K562 (cell line): ENCODE results near the gene SIRT7. TPM values are rescaled to one million over a fixed set of nuclear protein-coding genes. Genes with fewer than 3 reads are reported as not detected.

Source experiments
- ESRRA ChIP-seq: fragments of 450-650 bp; IDR thresholded peaks from 2 replicates; pipeline ENCODE4 v1.6.1; 2014; ENCODE audit warnings: low read depth, mild to moderate bottlenecking, moderate library complexity, borderline replicate concordance
- ETV5 ChIP-seq: sonication (generic); formaldehyde crosslinking; IDR thresholded peaks from 2 replicates; pipeline ENCODE4 v1.4.0; 2020; ENCODE audit warnings: low read depth, mild to moderate bottlenecking, missing genetic modification reagents
- GATAD2B ChIP-seq: fragments of 450-650 bp; IDR thresholded peaks from 2 replicates; pipeline ENCODE4 v1.6.1; 2017; ENCODE audit warnings: mild to moderate bottlenecking, borderline replicate concordance
- KLF1 ChIP-seq: fragments of 450-650 bp; IDR thresholded peaks from 2 replicates; pipeline ENCODE4 v1.6.1; 2016; ENCODE audit warnings: missing genetic modification characterization, missing compliant biosample characterization
- MECOM ChIP-seq: fragments of 250-450 bp; sonication (Bioruptor Pico); IDR thresholded peaks from 2 replicates; pipeline ENCODE4 v1.8.0; 2022; ENCODE audit warnings: inconsistent platforms
- NFRKB ChIP-seq: fragments of 450-650 bp; IDR thresholded peaks from 2 replicates; pipeline ENCODE4 v1.6.1; 2016; ENCODE audit warnings: low read depth
- PHF20 ChIP-seq: fragments of 450-650 bp; IDR thresholded peaks from 2 replicates; pipeline ENCODE4 v1.6.1; 2018; ENCODE audit not compliant: partially characterized antibody
- SREBF2 ChIP-seq: sonication (generic); formaldehyde crosslinking; IDR thresholded peaks from 2 replicates; pipeline ENCODE4 v1.4.0; 2020; ENCODE audit warnings: mild to moderate bottlenecking, missing genetic modification reagents
- ZEB2 ChIP-seq: fragments of 450-650 bp; IDR thresholded peaks from 2 replicates; pipeline ENCODE4 v1.6.1; 2016
- ZNF212 ChIP-seq: fragments of 450-650 bp; formaldehyde crosslinking; IDR thresholded peaks from 2 replicates; pipeline ENCODE4 v1.4.0; 2020; ENCODE audit warnings: mild to moderate bottlenecking
- ZZZ3 ChIP-seq: fragments of 450-650 bp; IDR thresholded peaks from 2 replicates; pipeline ENCODE4 v1.6.1; 2016; ENCODE audit warnings: antibody characterized with exemption, mild to moderate bottlenecking, moderate library complexity
- polyA plus RNA-seq, 8 experiments: library from polyadenylated mRNA; depleted of rRNA in 4 of 8; stranded (reverse) in 5 of 8; unstranded in 3 of 8; fragments of >200 nt; fragmentation: Nextera tagmentation in 2 of 8; fragmentation: Illumina TruSeq in 1 of 8; extraction: Ambion mirVana in 2 of 8; extraction: Trizol in 1 of 8; gene quantifications; 2 replicates each; pipeline versions ENCODE4 v1.2.1 to v1.2.3, GENCODE V29; 2011 to 2014; ENCODE audit warnings: inconsistent platforms in 1 of 8, missing spikeins in 1 of 8
- total RNA-seq, 7 experiments: library from RNA; depleted of rRNA in 6 of 7; stranded (reverse); fragments of >200 nt in 6 of 7; fragmentation: Illumina TruSeq in 2 of 7; extraction: Trizol in 2 of 7; gene quantifications; 2 replicates each; pipeline versions ENCODE4 v1.2.1 to v1.2.3, GENCODE V29; 2011 to 2021; ENCODE audit warnings: low replicate concordance in 1 of 7
- TF ChIP-seq, protein P1 (sequence below): IDR thresholded peaks from 3 replicates; pipeline ENCODE4 v1.6.1; 2011; ENCODE audit warnings: borderline replicate concordance, mild to moderate bottlenecking; ENCODE audit not compliant: insufficient read length, insufficient read depth
- TF ChIP-seq, protein P2 (sequence below): sonication (generic); formaldehyde crosslinking; IDR thresholded peaks from 2 replicates; pipeline ENCODE4 v1.5.0; 2020; ENCODE audit warnings: missing genetic modification reagents
- TF ChIP-seq, protein P3 (sequence below): sonication (generic); formaldehyde crosslinking; IDR thresholded peaks from 2 replicates; pipeline ENCODE4 v1.9.0; 2022; ENCODE audit warnings: mild to moderate bottlenecking, missing genetic modification reagents
- TF ChIP-seq, protein P4 (sequence below): fragments of 450-650 bp; IDR thresholded peaks from 2 replicates; pipeline ENCODE4 v1.7.0; 2016; ENCODE audit warnings: borderline replicate concordance
- TF ChIP-seq, protein P5 (sequence below), 2 experiments: fragments of 450-650 bp; conservative IDR thresholded peaks; 2 replicates each; pipeline ENCODE4 v1.6.1; 2017; ENCODE audit warnings: mild to moderate bottlenecking in 2 of 2, moderate library complexity in 2 of 2
- TF ChIP-seq, protein P6 (sequence below), 3 experiments: fragments of 200-800 bp in 1 of 3; sonication (Bioruptor generic) in 1 of 3; sonication (generic) in 1 of 3; formaldehyde crosslinking in 1 of 3; IDR thresholded peaks; 2 replicates each; pipeline versions ENCODE4 v1.6.1 to v1.8.0; 2016 to 2022; ENCODE audit warnings: mild to moderate bottlenecking in 2 of 3, missing compliant biosample characterization in 2 of 3, missing genetic modification characterization in 2 of 3, missing genetic modification reagents in 1 of 3

Gene SIRT7
- total and polyA plus RNA-seq, 9 of the 15 experiments (the other 6 are each of a cell fraction or from before 2014, with no cell fraction given) = 1.6 to 54.8 (median 20.3) TPM

DNA sequence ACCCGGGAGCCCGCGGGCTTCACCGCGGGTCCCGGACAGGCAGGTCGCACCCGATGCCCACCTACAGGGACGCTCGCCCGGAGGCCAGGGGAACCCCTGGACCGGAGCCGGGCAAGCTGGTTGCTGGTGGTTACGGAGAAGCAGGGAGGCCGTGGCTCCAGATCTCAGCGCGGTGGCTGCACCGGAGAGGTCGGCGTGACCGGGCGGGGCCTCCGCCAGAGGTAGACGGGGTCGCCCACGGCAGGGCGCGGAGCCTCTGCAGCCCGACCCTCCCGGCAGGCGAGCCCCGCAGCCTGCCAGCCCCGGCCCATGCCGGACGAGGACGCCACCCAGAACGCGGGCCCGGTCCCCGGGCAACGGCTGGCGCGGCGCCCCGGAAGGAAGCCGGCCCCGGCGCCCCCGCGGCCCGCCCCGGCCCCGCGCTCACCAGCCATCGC lies 7.1 kb downstream of the SIRT7 start (continued):
- no peak for TF ChIP-seq MECOM (CRISPR knock-in tag)
- no peak for TF ChIP-seq ZZZ3
- TF ChIP-seq SREBF2 (CRISPR knock-in tag) = no peak
- no peak for TF ChIP-seq PHF20
- TF ChIP-seq, protein P1, sequence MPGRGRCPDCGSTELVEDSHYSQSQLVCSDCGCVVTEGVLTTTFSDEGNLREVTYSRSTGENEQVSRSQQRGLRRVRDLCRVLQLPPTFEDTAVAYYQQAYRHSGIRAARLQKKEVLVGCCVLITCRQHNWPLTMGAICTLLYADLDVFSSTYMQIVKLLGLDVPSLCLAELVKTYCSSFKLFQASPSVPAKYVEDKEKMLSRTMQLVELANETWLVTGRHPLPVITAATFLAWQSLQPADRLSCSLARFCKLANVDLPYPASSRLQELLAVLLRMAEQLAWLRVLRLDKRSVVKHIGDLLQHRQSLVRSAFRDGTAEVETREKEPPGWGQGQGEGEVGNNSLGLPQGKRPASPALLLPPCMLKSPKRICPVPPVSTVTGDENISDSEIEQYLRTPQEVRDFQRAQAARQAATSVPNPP = no peak
- TF ChIP-seq, protein P2, sequence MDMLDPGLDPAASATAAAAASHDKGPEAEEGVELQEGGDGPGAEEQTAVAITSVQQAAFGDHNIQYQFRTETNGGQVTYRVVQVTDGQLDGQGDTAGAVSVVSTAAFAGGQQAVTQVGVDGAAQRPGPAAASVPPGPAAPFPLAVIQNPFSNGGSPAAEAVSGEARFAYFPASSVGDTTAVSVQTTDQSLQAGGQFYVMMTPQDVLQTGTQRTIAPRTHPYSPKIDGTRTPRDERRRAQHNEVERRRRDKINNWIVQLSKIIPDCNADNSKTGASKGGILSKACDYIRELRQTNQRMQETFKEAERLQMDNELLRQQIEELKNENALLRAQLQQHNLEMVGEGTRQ (CRISPR knock-in tag) = no peak
- TF ChIP-seq, protein P3, sequence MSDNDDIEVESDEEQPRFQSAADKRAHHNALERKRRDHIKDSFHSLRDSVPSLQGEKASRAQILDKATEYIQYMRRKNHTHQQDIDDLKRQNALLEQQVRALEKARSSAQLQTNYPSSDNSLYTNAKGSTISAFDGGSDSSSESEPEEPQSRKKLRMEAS = no peak
- peak; percentile 37; the same call in 1 of the 2 replicates for TF ChIP-seq GATAD2B
- TF ChIP-seq ETV5 (CRISPR knock-in tag) = no peak
- TF ChIP-seq ESRRA = no peak; the same call in 1 of the 2 replicates
- no peak for TF ChIP-seq ZEB2
- TF ChIP-seq ZNF212 (CRISPR knock-in tag) = no peak
- no peak for TF ChIP-seq NFRKB
- TF ChIP-seq, protein P4, sequence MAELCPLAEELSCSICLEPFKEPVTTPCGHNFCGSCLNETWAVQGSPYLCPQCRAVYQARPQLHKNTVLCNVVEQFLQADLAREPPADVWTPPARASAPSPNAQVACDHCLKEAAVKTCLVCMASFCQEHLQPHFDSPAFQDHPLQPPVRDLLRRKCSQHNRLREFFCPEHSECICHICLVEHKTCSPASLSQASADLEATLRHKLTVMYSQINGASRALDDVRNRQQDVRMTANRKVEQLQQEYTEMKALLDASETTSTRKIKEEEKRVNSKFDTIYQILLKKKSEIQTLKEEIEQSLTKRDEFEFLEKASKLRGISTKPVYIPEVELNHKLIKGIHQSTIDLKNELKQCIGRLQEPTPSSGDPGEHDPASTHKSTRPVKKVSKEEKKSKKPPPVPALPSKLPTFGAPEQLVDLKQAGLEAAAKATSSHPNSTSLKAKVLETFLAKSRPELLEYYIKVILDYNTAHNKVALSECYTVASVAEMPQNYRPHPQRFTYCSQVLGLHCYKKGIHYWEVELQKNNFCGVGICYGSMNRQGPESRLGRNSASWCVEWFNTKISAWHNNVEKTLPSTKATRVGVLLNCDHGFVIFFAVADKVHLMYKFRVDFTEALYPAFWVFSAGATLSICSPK = no peak
- TF ChIP-seq KLF1 (tag) = no peak
- TF ChIP-seq, protein P5, sequence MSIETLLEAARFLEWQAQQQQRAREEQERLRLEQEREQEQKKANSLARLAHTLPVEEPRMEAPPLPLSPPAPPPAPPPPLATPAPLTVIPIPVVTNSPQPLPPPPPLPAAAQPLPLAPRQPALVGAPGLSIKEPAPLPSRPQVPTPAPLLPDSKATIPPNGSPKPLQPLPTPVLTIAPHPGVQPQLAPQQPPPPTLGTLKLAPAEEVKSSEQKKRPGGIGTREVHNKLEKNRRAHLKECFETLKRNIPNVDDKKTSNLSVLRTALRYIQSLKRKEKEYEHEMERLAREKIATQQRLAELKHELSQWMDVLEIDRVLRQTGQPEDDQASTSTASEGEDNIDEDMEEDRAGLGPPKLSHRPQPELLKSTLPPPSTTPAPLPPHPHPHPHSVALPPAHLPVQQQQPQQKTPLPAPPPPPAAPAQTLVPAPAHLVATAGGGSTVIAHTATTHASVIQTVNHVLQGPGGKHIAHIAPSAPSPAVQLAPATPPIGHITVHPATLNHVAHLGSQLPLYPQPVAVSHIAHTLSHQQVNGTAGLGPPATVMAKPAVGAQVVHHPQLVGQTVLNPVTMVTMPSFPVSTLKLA (conservative IDR thresholded peaks at IDR 0.05) = peak in 1 of 2 experiments; percentile 29; a peak in 1 of 4 replicates
- TF ChIP-seq, protein P6, sequence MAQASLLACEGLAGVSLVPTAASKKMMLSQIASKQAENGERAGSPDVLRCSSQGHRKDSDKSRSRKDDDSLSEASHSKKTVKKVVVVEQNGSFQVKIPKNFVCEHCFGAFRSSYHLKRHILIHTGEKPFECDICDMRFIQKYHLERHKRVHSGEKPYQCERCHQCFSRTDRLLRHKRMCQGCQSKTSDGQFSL (CRISPR knock-in tag; IDR thresholded peaks at IDR 0.05) = no peak
- TF ChIP-seq, protein P6 (tag; IDR thresholded peaks at IDR 0.05) = no peak
